Stomach (tissue), 4 donors: Measurements from ENCODE around the gene TBC1D1.

ENCODE experiments used
- CTCF ChIP-seq, 7 experiments: fragments of 450-650 bp in 4 of 7; fragments of 200-600 bp in 3 of 7; sonication (generic) in 3 of 7; IDR thresholded peaks; one replicate each; pipeline ENCODE4 v1.5.1; 2016 to 2019; ENCODE audit warnings: antibody characterized with exemption in 7 of 7, control low read depth in 2 of 7, mild to moderate bottlenecking in 1 of 7
- POLR2A ChIP-seq, 4 donors: fragments of 450-650 bp; IDR thresholded peaks; one replicate each; pipeline ENCODE4 v1.6.1; 2016; ENCODE audit warnings: antibody characterized with exemption in 4 of 4, control low read depth in 2 of 4, mild to moderate bottlenecking in 1 of 4, moderate library complexity in 1 of 4

- no peak for TF ChIP-seq POLR2A (IDR thresholded peaks at IDR 0.05)
- TF ChIP-seq CTCF (IDR thresholded peaks at IDR 0.05): no peak
These were observed 69.2 kb downstream of the TBC1D1 start, which contains the start of gene PTTG2 for GRCh38 chr4:37960098-37960497.
